PC-3 (cell line): ENCODE measurements around the gene MMP21. TPM values are rescaled to one million over a fixed set of nuclear protein-coding genes. Genes with fewer than 3 reads are reported as not detected.

ENCODE experiments used
- ATAC-seq: fragments of 200-7000 bp; cut with Tn5 transposase; 2 replicates; pipeline ENCODE4 v1.9.1; 2020; ENCODE audit warnings: mild to moderate bottlenecking, moderate library complexity
- BruUV-seq: library from RNA; stranded (reverse); fragments of 400-500 nt; replicated peaks from 2 replicates; lab custom pipeline; 2021; lab: Mats Ljungman, UMichigan
- CTCF ChIA-PET: fragments of 300-600 bp; sonication (Branson Sonifier 250); formaldehyde crosslinking; loops from one replicate; lab custom pipeline; 2022; ENCODE audit warnings: antibody characterized with exemption; lab: Charles Lee
- POLR2A ChIA-PET: fragments of 300-600 bp; sonication (Branson Sonifier 250); formaldehyde crosslinking; loops from one replicate; lab custom pipeline; 2022; ENCODE audit warnings: antibody characterized with exemption; ENCODE audit not compliant: unreplicated experiment; lab: Charles Lee
- DNase-seq: peaks from one replicate; pipeline ENCODE4 v3.0.0-alpha.2; 2015
- H2AFZ ChIP-seq: fragments of 300-600 bp; sonication (generic); 2 replicates; pipeline ENCODE4 v1.6.0; 2016; ENCODE audit warnings: antibody characterized with exemption, low read length
- H3F3A ChIP-seq: fragments of 300-600 bp; sonication (generic); one replicate; pipeline ENCODE4 v1.6.0; 2017; ENCODE audit warnings: antibody characterized with exemption, low read length, control low read depth, mild to moderate bottlenecking; ENCODE audit not compliant: unreplicated experiment
- H3K27ac ChIP-seq: fragments of 300-600 bp; sonication (generic); 2 replicates; pipeline ENCODE4 v1.5.1; 2016; ENCODE audit warnings: mild to moderate bottlenecking, low read length
- H3K27me3 ChIP-seq: fragments of 300-600 bp; sonication (generic); 2 replicates; pipeline ENCODE4 v1.6.1; 2016; ENCODE audit warnings: low read length, mixed read lengths
- H3K36me3 ChIP-seq: fragments of 300-600 bp; sonication (generic); 2 replicates; pipeline ENCODE4 v1.6.1; 2016; ENCODE audit warnings: low read depth, mixed run types, low read length, mixed read lengths
- H3K4me1 ChIP-seq: fragments of 300-600 bp; sonication (generic); 2 replicates; pipeline ENCODE4 v1.5.1; 2016; ENCODE audit warnings: low read length; ENCODE audit not compliant: insufficient read depth
- H3K4me2 ChIP-seq: fragments of 300-600 bp; sonication (generic); 2 replicates; pipeline ENCODE4 v1.6.0; 2016; ENCODE audit warnings: low read length
- H3K4me3 ChIP-seq: fragments of 300-600 bp; sonication (generic); 2 replicates; pipeline ENCODE4 v1.5.1; 2016; ENCODE audit warnings: mild to moderate bottlenecking, low read length, mixed read lengths
- H3K79me2 ChIP-seq: fragments of 300-600 bp; sonication (generic); 2 replicates; pipeline ENCODE4 v1.6.1; 2017; ENCODE audit warnings: low read length, mixed read lengths
- H3K9ac ChIP-seq: fragments of 300-600 bp; sonication (generic); 2 replicates; pipeline ENCODE4 v1.6.0; 2016; ENCODE audit warnings: mild to moderate bottlenecking, low read length
- H3K9me2 ChIP-seq: fragments of 300-600 bp; sonication (generic); replicated peaks from 2 replicates; pipeline ENCODE4 v1.6.1; 2016; ENCODE audit warnings: mixed run types, low read length, mixed read lengths
- H3K9me3 ChIP-seq: fragments of 300-600 bp; sonication (generic); 2 replicates; pipeline ENCODE4 v1.6.1; 2016; ENCODE audit warnings: low read length, mixed read lengths
- H4K20me1 ChIP-seq: fragments of 300-600 bp; sonication (generic); 2 replicates; pipeline ENCODE4 v1.6.1; 2016; ENCODE audit warnings: low read length, mixed read lengths
- CTCF ChIP-seq: fragments of 300-600 bp; sonication (generic); conservative IDR thresholded peaks from 2 replicates; pipeline ENCODE4 v1.5.1; 2017; ENCODE audit warnings: antibody characterized with exemption, low read depth, mild to moderate bottlenecking, low read length
- EZH2 ChIP-seq: fragments of 300-600 bp; sonication (generic); IDR thresholded peaks from one replicate; pipeline ENCODE4 v1.6.1; 2017; ENCODE audit warnings: antibody characterized with exemption, mild to moderate bottlenecking, low read length; ENCODE audit not compliant: unreplicated experiment
- EZH2phosphoT487 ChIP-seq: fragments of 300-600 bp; sonication (generic); IDR thresholded peaks from 2 replicates; pipeline ENCODE4 v1.6.1; 2018; ENCODE audit warnings: mild to moderate bottlenecking, antibody characterized with exemption, low read length, borderline replicate concordance
- intact Hi-C: fragments of 100-400 bp; cut with micrococcal nuclease; formaldehyde crosslinking; loops from 2 replicates; pipeline ENCODE4 v1.9.0; 2023
- total RNA-seq: library from RNA; depleted of rRNA; stranded (reverse); fragments of >200 nt; gene quantifications from 2 replicates; pipeline ENCODE4 v1.2.3, GENCODE V29; 2014

The MMP21 gene
- total RNA-seq, 1 experiment from 2014 or later, result not detected

GRCh38 chr10:125808047-125808446 lies 32.4 kb upstream of the MMP21 start:
- H3F3A ChIP-seq, result no peaks in the 10 kb centered on the region
- CTCF ChIA-PET, result no interaction called here
- no TSS peak for BruUV-seq
- H3K4me3 ChIP-seq, result no peak overlapping the region
- intact Hi-C loops, result no loop called here
- no peaks in the 10 kb centered on the region for H3K79me2 ChIP-seq
- H4K20me1 ChIP-seq, result no peaks in the 10 kb centered on the region
- POLR2A ChIA-PET, result no interaction called here
- TF ChIP-seq CTCF (no peak), EZH2phosphoT487 (no peak), EZH2 (no peak)
- DNase-seq (no peak), ATAC-seq (no peak; the same call in 1 of the 2 replicates)
- no peaks in the 10 kb centered on the region for H3K27me3 ChIP-seq
- H3K4me2 ChIP-seq, result no peak overlapping the region
- H3K9ac ChIP-seq, result no peak overlapping the region
- H2AFZ ChIP-seq, result no peak overlapping the region
- no peaks in the 10 kb centered on the region for H3K9me3 ChIP-seq
- H3K36me3 ChIP-seq, result peaks cover 11% of the 10 kb centered on the region
- H3K27ac ChIP-seq, result peak overlapping the region; percentile 9; the same call in 1 of the 2 replicates
- no peaks in the 10 kb centered on the region for H3K4me1 ChIP-seq
- H3K9me2 ChIP-seq, result no peaks in the 10 kb centered on the region

DNA sequence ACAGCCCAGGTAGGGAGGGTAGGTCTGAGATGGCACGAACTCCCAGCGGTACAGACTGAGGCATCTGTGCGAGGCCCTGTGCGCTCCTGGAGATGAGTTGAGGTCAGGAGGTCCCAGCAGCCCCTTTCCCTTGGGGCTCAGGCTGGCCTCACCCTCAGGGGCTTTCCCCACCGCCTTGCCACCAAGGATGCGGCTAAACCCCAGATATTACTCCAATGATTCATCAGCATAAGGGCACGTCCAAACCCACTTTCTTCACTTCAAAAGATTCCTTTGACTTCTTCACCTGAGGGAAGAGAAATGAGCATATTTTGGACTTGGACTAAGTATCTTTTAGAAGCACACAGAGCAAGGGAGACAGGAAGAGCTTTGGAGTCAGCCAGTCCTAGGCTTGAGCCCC lies 27.1 kb upstream of the MMP21 start:
- Histone ChIP-seq H3K27ac (no peak overlapping the region), H3K79me2 (no peaks in the 10 kb centered on the region), H3K9ac (no peak overlapping the region), H3K27me3 (no peaks in the 10 kb centered on the region), H3K4me2 (no peak overlapping the region), H3K9me3 (no peaks in the 10 kb centered on the region), H3K4me1 (no peaks in the 10 kb centered on the region), H3F3A (no peaks in the 10 kb centered on the region), H2AFZ (no peak overlapping the region), H4K20me1 (no peaks in the 10 kb centered on the region), H3K4me3 (no peak overlapping the region), H3K36me3 (no peaks in the 10 kb centered on the region), H3K9me2 (no peaks in the 10 kb centered on the region)
- TF ChIP-seq EZH2phosphoT487 (no peak), CTCF (no peak), EZH2 (no peak)
- ChIA-PET POLR2A (no interaction called here), CTCF (no interaction called here)
- ATAC-seq, result no peak
- no TSS peak for BruUV-seq
- intact Hi-C loops, result no loop called here
- DNase-seq, result no peak

GRCh38 chr10:125802131-125802530 lies 26.5 kb upstream of the MMP21 start:
- Histone ChIP-seq H3K36me3 (no peaks in the 10 kb centered on the region), H3K4me1 (no peaks in the 10 kb centered on the region), H3K27me3 (no peaks in the 10 kb centered on the region), H3F3A (no peaks in the 10 kb centered on the region), H3K27ac (no peak overlapping the region), H2AFZ (no peak overlapping the region), H3K4me2 (no peak overlapping the region), H3K9me3 (no peaks in the 10 kb centered on the region), H3K79me2 (no peaks in the 10 kb centered on the region), H4K20me1 (no peaks in the 10 kb centered on the region), H3K4me3 (no peak overlapping the region), H3K9me2 (no peaks in the 10 kb centered on the region), H3K9ac (no peak overlapping the region)
- ATAC-seq (no peak), DNase-seq (no peak)
- no TSS peak for BruUV-seq
- ChIA-PET POLR2A (no interaction called here), CTCF (no interaction called here)
- TF ChIP-seq CTCF (no peak), EZH2phosphoT487 (no peak), EZH2 (no peak)
- intact Hi-C loops, result no loop called here
